ENCODE data around the gene NID2.

Gene NID2

GRCh38 chr14:51998348-51998747, 70.5 kb downstream of the NID2 start:
- DNase-seq = no peak

GRCh38 chr14:51996148-51996746, 72.6 kb downstream of the NID2 start:
- DNase-seq = no peak

- no peak for DNase-seq
Observed at GRCh38 chr14:51993285-51993920, 75.5 kb downstream of the NID2 start.

- DNase-seq = no peak
Observed at GRCh38 chr14:51990488-51990887, 78.4 kb downstream of the NID2 start.

- DNase-seq = peak; percentile 96
Observed at GRCh38 chr14:51989293-51990234, 79.3 kb downstream of the NID2 start, which contains the start of gene RTRAF. RTRAF (plus strand) TSS chr14:51989546; CDS start chr14:51989640, 94 bp downstream.

GRCh38 chr14:51988221-51988620, 80.6 kb downstream of the NID2 start:
- DNase-seq = no peak

GRCh38 chr14:51981218-51981854, 87.5 kb downstream of the NID2 start:
- no peak for DNase-seq

- DNase-seq = peak; percentile 70
Observed at GRCh38 chr14:51979088-51979709, 89.7 kb downstream of the NID2 start.

- no peak for DNase-seq
Observed at GRCh38 chr14:51978681-51979085, 90.2 kb downstream of the NID2 start.

GRCh38 chr14:51977075-51977474, 91.8 kb downstream of the NID2 start:
- no peak for DNase-seq

- DNase-seq = no peak
Observed at GRCh38 chr14:51972566-51972965, 96.3 kb downstream of the NID2 start.

- no peak for DNase-seq
Observed at GRCh38 chr14:51969852-51970540, 98.9 kb downstream of the NID2 start.

- DNase-seq = no peak
Observed at GRCh38 chr14:51967521-51967920, 101.3 kb downstream of the NID2 start.

- DNase-seq = no peak
Observed at GRCh38 chr14:51963286-51963685, 105.6 kb downstream of the NID2 start.

GRCh38 chr14:51962711-51963110, 106.1 kb downstream of the NID2 start:
- no peak for DNase-seq

GRCh38 chr14:51960866-51961265, 108.0 kb downstream of the NID2 start:
- DNase-seq = no peak

- no peak for DNase-seq
Observed at GRCh38 chr14:51959928-51960327, 108.9 kb downstream of the NID2 start.

- no peak for DNase-seq
Observed at GRCh38 chr14:51957950-51958349, 110.9 kb downstream of the NID2 start.
